Renal cortical epithelial cell (primary cell): ENCODE results near the gene PRPSAP1. TPM values are rescaled to one million over a fixed set of nuclear protein-coding genes. Genes with fewer than 3 reads are reported as not detected.

ENCODE experiments used
- DNase-seq: peaks from one replicate; pipeline ENCODE4 v3.0.0-alpha.2; 2011; ENCODE audit warnings: low read depth
- total RNA-seq: library from RNA; depleted of rRNA; stranded (reverse); fragments of >200 nt; gene quantifications from 2 replicates; pipeline ENCODE4 v1.2.3, GENCODE V29; 2014

PRPSAP1 gene
- total RNA-seq, 1 donor from 2014 or later, result 58.5 TPM

DNA sequence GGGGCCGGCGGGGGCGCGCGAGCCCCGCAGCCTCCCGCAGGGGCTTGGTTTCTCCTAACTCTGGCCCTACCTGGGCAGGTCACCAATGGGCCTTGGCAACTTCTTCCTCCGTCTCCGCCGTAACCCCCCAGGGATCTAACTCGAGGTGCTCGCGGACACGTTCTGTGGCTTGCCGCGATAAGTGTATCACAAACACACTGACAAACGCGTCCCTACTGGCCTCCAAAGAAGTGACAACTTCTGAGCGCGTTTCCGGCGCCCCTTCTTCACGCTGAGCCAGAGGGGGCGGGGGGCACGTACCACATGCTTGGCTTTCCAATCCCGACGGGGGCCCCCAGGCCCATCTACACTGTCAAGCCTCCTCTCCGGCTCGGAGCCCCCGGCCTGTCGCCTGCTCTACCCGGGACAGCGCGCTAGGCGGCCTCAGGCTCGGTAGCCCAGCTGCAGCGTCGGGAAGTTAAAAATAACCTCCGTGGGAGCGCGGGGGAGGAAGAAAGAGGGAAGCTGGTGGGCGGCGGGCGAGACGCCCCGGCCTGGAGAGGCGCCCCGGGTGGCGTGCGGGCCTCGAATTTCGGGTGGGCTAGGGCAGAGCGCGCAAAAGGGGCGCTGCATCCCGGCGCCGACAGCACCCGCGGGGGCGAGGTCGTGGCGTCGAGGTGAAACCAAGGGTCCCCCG is 30.0 kb upstream of the PRPSAP1 start:
- DNase-seq, result no peak

DNA sequence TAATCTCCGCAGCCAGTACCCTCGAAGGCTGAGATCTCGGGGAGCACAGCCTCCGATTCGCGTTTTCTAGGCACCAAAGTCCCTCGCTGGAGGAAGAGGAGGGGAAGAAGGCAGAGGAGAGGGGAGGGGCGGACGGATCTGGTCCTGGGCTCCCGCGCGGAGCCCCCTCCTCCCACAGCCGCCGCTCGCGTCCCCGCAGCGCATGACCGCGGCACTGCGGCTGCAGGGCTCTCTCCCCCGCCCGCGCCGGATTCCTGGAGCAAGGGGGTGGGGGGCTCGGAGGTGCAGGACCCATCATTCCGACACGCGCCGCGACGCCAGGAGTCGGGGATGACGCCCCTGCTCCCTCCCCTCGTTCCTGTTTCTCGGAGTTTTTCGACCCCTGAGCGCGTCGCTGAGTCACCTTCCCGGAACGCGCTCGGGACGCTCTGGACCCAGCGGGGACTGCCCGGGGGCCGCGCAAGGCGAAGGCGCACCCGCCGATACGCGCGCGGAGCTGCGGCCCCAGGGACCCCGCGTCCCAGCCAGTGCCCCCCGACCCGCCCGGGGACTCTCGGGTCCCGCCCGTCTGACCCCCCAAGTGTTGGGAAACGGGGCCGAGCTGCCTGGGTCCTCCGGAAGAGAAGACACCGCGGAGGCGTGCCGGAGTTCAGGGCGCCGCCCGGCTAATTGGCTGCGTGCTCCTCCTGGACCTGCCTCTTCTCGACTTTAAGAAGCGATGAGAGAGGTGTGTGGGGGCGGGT is 29.3 kb upstream of the PRPSAP1 start:
- no peak for DNase-seq

DNA sequence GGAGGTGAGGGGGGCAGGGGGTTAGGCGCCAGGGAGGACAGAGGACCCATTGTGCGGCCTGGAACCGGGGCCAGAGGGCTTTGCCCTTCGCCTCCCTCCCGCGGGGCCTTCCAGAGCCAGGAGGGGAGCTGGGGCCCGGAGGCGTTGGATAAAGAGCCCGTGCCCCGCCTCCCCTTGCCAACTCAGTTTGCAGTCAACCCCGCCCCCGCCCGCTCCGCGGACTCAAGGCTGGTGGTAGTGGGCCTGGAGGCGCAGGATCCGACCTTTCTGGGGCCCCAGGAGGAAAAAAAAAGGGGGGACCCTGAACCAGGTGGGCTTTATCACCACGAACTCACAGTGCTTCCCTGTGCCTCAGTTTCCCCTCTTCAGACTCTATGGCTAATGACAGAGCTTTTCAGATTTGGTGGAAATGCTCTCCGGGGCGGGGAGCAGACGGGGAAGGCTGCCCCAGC is 28.7 kb upstream of the PRPSAP1 start:
- no peak for DNase-seq

DNA sequence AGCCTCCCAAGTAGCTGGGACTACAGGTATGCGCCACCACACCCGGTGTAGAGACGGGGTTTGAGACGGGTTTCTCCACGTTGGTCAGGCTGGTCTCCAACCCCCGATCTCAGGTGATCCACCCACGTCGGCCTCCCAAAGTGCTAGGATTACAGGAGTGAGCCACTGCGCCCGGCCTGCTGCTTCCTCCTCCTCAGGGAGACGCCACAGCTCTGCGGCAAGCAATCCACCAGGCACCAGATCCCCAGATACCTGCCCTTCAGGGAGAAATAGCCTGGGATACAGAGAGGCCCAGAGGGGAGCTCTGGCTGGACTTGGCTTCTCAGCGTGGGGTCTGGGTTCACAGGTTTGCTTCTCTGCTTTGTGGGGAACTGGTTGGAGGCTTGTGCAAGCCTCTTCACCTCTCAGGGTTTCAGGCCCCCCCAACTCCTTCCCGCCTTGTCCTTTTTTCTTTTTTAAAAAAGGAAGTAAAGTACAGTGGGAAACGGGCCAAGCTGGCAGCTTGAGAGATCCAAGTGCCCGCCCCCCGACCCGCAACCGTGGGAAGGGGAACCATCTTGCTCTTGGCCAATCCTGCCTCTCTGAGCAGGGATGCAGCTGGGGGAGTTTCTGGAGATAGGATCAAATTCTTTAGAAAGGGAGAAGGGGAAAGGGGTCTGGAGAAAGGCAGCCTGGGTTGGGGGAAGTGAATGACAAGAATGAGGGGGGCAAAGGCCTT is 28.1 kb upstream of the PRPSAP1 start:
- no peak for DNase-seq

DNA sequence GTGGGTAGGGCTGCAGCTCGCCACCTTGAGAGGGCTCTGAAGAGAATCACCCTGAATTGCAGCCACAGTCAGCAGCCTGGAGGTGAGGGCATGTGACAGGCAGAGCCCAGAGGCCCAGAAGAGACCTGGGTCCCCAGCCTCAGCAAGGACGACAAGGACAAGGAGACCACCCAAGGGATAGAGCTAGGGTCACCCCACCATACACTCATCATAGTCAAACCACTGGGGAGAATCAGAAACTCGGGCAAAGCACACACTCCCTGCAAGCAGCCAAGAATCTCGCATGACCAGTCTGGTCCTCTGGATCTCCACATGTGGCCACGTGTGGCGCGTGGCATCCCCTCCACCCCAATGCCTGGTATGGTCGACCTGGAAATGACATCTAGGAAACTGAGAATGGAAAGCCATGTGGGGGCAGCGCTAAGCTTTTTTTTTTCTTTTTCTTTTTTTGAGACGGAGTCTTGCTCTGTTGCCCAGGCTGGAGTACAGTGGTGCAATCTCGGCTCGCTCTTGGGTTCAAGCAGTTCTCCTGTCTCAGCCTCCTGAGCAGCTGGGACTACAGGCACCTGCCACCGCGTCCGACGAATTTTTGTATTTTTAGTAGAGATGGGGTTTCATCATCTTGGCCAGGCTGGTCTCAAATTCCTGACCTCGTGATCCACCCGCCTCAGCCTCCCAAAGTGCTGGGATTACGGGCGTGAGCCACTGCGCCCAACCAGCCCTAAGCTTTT is 26.1 kb upstream of the PRPSAP1 start:
- no peak for DNase-seq

DNA sequence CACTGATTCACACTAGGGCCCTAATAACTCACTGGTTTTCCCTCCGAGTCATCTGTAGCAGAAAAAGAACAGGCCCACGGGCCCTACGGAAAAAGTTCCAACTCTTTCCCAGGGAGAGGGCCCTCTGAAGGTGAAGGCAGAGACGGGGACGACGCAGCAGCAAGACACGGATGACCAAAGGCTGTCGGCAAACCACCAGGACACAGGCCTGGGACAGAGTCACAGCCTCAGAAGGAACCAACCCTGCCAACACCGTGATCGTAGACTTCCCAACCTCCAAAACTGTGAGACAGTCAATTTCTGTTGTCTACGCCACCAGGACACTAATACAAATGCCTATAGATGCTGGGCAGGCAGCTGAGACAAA is 25.5 kb upstream of the PRPSAP1 start:
- no peak for DNase-seq

DNA sequence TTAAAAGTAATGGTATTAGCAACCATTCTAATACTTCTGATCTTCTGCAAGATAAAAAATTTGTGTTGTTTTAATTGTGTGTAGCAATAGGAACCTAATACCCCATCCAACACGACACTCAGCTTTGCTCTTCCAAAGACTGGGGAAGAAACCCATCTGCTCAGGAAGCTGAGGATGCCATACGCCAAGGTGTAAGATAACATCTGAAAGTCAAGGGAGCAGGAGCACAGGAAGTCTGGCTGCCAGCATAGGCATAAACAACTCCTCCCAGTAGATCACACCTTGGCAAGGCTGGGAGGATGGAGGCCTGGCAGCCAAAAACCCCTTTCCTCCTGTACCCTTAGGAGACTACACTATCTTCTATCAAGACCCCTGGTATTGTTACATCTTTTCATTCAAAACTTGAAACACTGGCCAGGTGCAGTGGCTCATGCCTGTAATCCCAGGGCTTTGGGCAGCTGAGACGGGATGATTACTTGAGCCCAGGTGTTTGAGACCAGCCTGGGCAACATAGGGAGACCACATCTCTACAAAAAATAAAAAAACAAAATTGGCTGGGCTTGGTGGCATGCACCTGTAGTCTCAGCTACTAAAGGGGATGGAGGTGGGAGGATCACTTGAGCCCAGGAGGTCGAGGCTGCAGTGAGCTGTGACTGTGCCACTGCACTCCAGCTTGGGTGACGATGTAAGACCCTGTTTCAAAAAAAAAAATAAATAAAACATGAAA is 25.0 kb upstream of the PRPSAP1 start:
- DNase-seq, result no peak

GRCh38 chr17:76376318-76377133 is 22.8 kb upstream of the PRPSAP1 start:
- DNase-seq, result no peak

GRCh38 chr17:76371656-76372628 is 18.2 kb upstream of the PRPSAP1 start:
- peak; percentile 92 for DNase-seq

- peak; percentile 46 for DNase-seq
These were observed 16.7 kb upstream of the PRPSAP1 start for GRCh38 chr17:76370261-76370993.

- DNase-seq, result no peak
These were observed 16.1 kb upstream of the PRPSAP1 start for GRCh38 chr17:76369804-76370203.

DNA sequence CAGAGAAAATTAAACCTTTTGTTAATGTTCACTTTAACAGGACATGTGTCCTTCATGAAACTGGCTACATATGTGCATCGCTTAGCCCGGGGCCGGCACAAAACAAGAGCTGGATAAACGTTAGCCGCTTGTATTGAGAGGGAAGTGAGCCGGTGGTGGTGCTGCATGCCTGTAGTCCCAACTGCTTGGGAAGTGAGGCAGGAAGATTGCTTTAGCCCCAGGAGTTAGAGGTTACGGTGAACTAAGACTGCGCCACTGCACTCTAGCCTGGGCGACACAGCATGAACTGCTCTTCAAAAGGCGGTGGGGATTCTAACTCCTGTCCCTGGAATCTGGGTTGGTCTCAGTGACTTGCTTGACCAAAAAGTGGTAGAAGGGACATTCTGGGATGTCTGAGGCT is 15.7 kb upstream of the PRPSAP1 start:
- DNase-seq, result no peak

DNA sequence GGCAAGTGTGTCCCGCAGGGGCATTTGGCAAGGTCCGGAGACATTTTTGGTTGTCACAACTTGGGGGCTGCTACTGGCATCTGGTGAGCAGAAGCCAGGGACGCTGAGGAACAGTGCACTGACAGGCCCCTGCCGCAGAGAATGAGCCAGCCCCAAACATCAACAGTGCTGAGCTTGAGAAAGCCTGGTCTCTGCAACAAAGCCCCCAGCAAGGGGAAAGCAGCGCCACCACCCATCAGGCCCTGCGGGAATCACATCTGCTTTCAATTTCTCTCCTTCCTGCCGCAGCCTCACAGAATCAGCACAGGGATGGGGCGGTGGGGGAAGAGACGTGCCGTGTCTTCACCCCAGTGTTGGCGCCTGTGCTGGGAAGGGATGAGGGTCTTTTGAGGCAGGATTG is 14.8 kb upstream of the PRPSAP1 start:
- no peak for DNase-seq

- no peak for DNase-seq
These were observed 13.9 kb upstream of the PRPSAP1 start for GRCh38 chr17:76367642-76368041.

DNA sequence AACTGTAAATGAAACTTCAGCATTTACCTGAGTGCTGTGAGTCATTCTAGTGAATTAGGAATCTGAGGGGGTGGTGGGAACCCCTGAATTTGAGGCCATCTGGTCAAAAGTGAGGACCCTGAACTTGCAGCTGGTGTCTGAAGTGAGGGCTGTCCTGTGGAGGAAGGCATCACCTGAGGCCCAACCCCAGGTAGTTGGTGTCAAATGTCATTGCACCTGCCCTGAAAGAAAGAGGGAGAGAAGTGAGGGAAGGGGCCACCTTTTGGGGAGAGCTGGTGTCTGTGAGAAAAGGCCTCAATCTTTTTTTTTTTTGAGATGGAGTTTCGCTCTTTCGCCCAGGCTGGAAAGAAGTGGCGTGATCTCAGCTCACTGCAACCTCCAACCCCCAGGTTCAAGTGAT is 12.5 kb upstream of the PRPSAP1 start:
- DNase-seq, result no peak

- peak; percentile 43 for DNase-seq
These were observed 11.7 kb upstream of the PRPSAP1 start for GRCh38 chr17:76365256-76365903.

GRCh38 chr17:76363107-76363842 is 9.6 kb upstream of the PRPSAP1 start:
- DNase-seq, result no peak
